AG04450 (cell line): ENCODE measurements around the gene CNTN5. TPM values are rescaled to one million over a fixed set of nuclear protein-coding genes. Genes with fewer than 3 reads are reported as not detected.

Source experiments
- CTCF ChIA-PET: fragments of 300-600, 350-600 bp; formaldehyde crosslinking; extraction: SDS; loops from one replicate; lab custom pipeline; 2022; ENCODE audit warnings: antibody characterized with exemption, inconsistent platforms; lab: Charles Lee
- POLR2A ChIA-PET: fragments of 350-600 bp; formaldehyde crosslinking; extraction: SDS; loops from one replicate; lab custom pipeline; 2021; ENCODE audit warnings: antibody characterized with exemption, inconsistent platforms; lab: Yijun Ruan, JAX
- DNase-seq: peaks from one replicate; pipeline ENCODE4 v3.0.0-alpha.2; 2011; ENCODE audit warnings: low read depth, low spot score
- H3K27ac ChIP-seq: one replicate; pipeline ENCODE4 v1.5.1; 2012; ENCODE audit warnings: low read depth, low read length, control low read depth
- H3K27me3 ChIP-seq: one replicate; pipeline ENCODE4 v1.6.0; 2012; ENCODE audit warnings: low read length; ENCODE audit not compliant: control insufficient read depth, insufficient read depth
- H3K4me3 ChIP-seq: 2 replicates; pipeline ENCODE4 v1.5.1; 2011; ENCODE audit warnings: mild to moderate bottlenecking, low read depth, low read length, control low read depth
- H3K9me3 ChIP-seq: 2 replicates; pipeline ENCODE4 v1.5.1; 2012; ENCODE audit warnings: low read length; ENCODE audit not compliant: control insufficient read depth, insufficient read depth
- CTCF ChIP-seq: IDR thresholded peaks from 2 replicates; pipeline ENCODE4 v1.5.1; 2011; ENCODE audit warnings: low read depth, low read length, control low read depth, inconsistent platforms
- polyA plus RNA-seq: library from polyadenylated mRNA; depleted of rRNA; stranded (reverse); fragments of >200 nt; gene quantifications from 2 replicates; pipeline ENCODE4 v1.2.3, GENCODE V29; 2011

The CNTN5 gene
- polyA plus RNA-seq, 1 experiment, result not detected

GRCh38 chr11:99630629-99631028, 609.9 kb downstream of the CNTN5 start:
- no peaks in the 10 kb centered on the region for H3K27me3 ChIP-seq
- H3K4me3 ChIP-seq, result no peak overlapping the region
- no peak for TF ChIP-seq CTCF
- CTCF ChIA-PET, result interaction anchor here (0.6 kb wide), 1 partner anchor 181 kb away, joined by 3 read pairs; no protein-coding TSS in a partner anchor
- H3K9me3 ChIP-seq, result no peaks in the 10 kb centered on the region
- POLR2A ChIA-PET, result no interaction called here
- no peak overlapping the region for H3K27ac ChIP-seq
- DNase-seq, result no peak

GRCh38 chr11:99631618-99632017, 610.9 kb downstream of the CNTN5 start:
- no peaks in the 10 kb centered on the region for H3K9me3 ChIP-seq
- ChIA-PET POLR2A (no interaction called here), CTCF (no interaction called here)
- H3K27ac ChIP-seq, result no peak overlapping the region
- no peak for DNase-seq
- H3K27me3 ChIP-seq, result no peaks in the 10 kb centered on the region
- no peak for TF ChIP-seq CTCF
- H3K4me3 ChIP-seq, result no peak overlapping the region

- H3K27me3 ChIP-seq, result no peaks in the 10 kb centered on the region
- ChIA-PET POLR2A (no interaction called here), CTCF (no interaction called here)
- no peaks in the 10 kb centered on the region for H3K9me3 ChIP-seq
- no peak overlapping the region for H3K4me3 ChIP-seq
- no peak for DNase-seq
- TF ChIP-seq CTCF, result no peak
- H3K27ac ChIP-seq, result no peak overlapping the region
These were observed 612.2 kb downstream of the CNTN5 start for GRCh38 chr11:99632969-99633368.

- POLR2A ChIA-PET, result no interaction called here
- CTCF ChIA-PET, result no interaction called here
These were observed 613.8 kb downstream of the CNTN5 start for GRCh38 chr11:99634581-99634980.

GRCh38 chr11:99638073-99638553, 617.4 kb downstream of the CNTN5 start:
- no peak for TF ChIP-seq CTCF
- Histone ChIP-seq H3K4me3 (no peak overlapping the region), H3K27me3 (no peaks in the 10 kb centered on the region), H3K9me3 (no peaks in the 10 kb centered on the region; the same call in 1 of the 2 replicates), H3K27ac (no peak overlapping the region)
- POLR2A ChIA-PET, result no interaction called here
- CTCF ChIA-PET, result no interaction called here
- no peak for DNase-seq

More at GRCh38 chr11:99634581-99634980, 613.8 kb downstream of the CNTN5 start:
- Histone ChIP-seq H3K9me3 (no peaks in the 10 kb centered on the region; the same call in 1 of the 2 replicates), H3K27me3 (no peaks in the 10 kb centered on the region), H3K27ac (no peak overlapping the region), H3K4me3 (no peak overlapping the region)
- DNase-seq, result no peak
- TF ChIP-seq CTCF, result no peak
